HG02642 (cell line): ENCODE data around the gene BLM.

ENCODE experiments used
- ATAC-seq: cut with Tn5 transposase; IDR thresholded peaks from one replicate; pipeline ENCODE4 v1.9.1; 2021; ENCODE audit warnings: mild to moderate bottlenecking; ENCODE audit not compliant: unreplicated experiment, poor library complexity

BLM gene

GRCh38 chr15:90863987-90864386, 146.8 kb downstream of the BLM start:
- ATAC-seq = no peak

- ATAC-seq = no peak
These were observed 147.4 kb downstream of the BLM start for GRCh38 chr15:90864507-90864906.

GRCh38 chr15:90865702-90866101, 148.6 kb downstream of the BLM start:
- ATAC-seq = no peak
